GM18519 (cell line): ENCODE data around the gene MRPL9.
"Not testable (repeated sequence)": the region's sequence is repeated elsewhere in the genome, so short reads cannot be mapped to it uniquely, and the experiment has no call there.

Experiments used
- ATAC-seq: cut with Tn5 transposase; IDR thresholded peaks from one replicate; pipeline ENCODE4 v1.9.1; 2021; ENCODE audit warnings: mild to moderate bottlenecking, moderate library complexity; ENCODE audit not compliant: unreplicated experiment, low FRiP score

Gene MRPL9

GRCh38 chr1:151787689-151788088, 24.4 kb upstream of the MRPL9 start:
- ATAC-seq, result no peak

- no peak for ATAC-seq
These were observed 20.5 kb upstream of the MRPL9 start for GRCh38 chr1:151783796-151784195.

- ATAC-seq, result no peak
These were observed 19.4 kb upstream of the MRPL9 start for GRCh38 chr1:151782741-151783140.

- ATAC-seq, result not testable (repeated sequence)
These were observed 18.7 kb upstream of the MRPL9 start for GRCh38 chr1:151782026-151782425.

- not testable (repeated sequence) for ATAC-seq
These were observed 17.4 kb upstream of the MRPL9 start for GRCh38 chr1:151780736-151781135.

GRCh38 chr1:151779852-151780251, 16.6 kb upstream of the MRPL9 start:
- ATAC-seq, result no peak

- ATAC-seq, result no peak
These were observed 14.0 kb upstream of the MRPL9 start for GRCh38 chr1:151777317-151777716.

- no peak for ATAC-seq
These were observed 13.4 kb upstream of the MRPL9 start for GRCh38 chr1:151776665-151777062.

GRCh38 chr1:151775894-151776664, 12.8 kb upstream of the MRPL9 start:
- no peak for ATAC-seq

GRCh38 chr1:151774256-151774922, 11.1 kb upstream of the MRPL9 start:
- ATAC-seq, result no peak

- no peak for ATAC-seq
These were observed 10.4 kb upstream of the MRPL9 start for GRCh38 chr1:151773702-151774101.

GRCh38 chr1:151769270-151769669, 6.0 kb upstream of the MRPL9 start:
- not testable (repeated sequence) for ATAC-seq

- ATAC-seq, result not testable (repeated sequence)
These were observed 5.2 kb upstream of the MRPL9 start for GRCh38 chr1:151768351-151769066.

GRCh38 chr1:151763990-151764389, 694 bp upstream of the MRPL9 start:
- ATAC-seq, result no peak

GRCh38 chr1:151760597-151761385, 2.5 kb downstream of the MRPL9 start:
- ATAC-seq, result no peak

- ATAC-seq, result no peak
These were observed 4.1 kb downstream of the MRPL9 start for GRCh38 chr1:151759241-151759640.

GRCh38 chr1:151756291-151756690, 7.0 kb downstream of the MRPL9 start:
- no peak for ATAC-seq

GRCh38 chr1:151741516-151741915, 21.8 kb downstream of the MRPL9 start:
- ATAC-seq, result no peak

GRCh38 chr1:151739590-151740355, 23.5 kb downstream of the MRPL9 start:
- ATAC-seq, result no peak

GRCh38 chr1:151737479-151737878, 25.8 kb downstream of the MRPL9 start:
- ATAC-seq, result no peak
